ENCODE measurements around the gene ZNF134.

Gene ZNF134

GRCh38 chr19:57613941-57614743, at the start of gene ZNF134:
TSS of gene ZNF134 (plus strand) at chr19:57614242. CDS start at chr19:57619469, 5,227 bp downstream.
- DNase-seq (ENCODE audit: low spot score): peak; percentile 95

GRCh38 chr19:57566396-57567265, 47.4 kb upstream of the ZNF134 start:
- no peak for DNase-seq (ENCODE audit: low spot score)

GRCh38 chr19:57570707-57571106, 43.3 kb upstream of the ZNF134 start:
- DNase-seq (ENCODE audit: low spot score): no peak

GRCh38 chr19:57572415-57572947, 41.6 kb upstream of the ZNF134 start:
- no peak for DNase-seq (ENCODE audit: low spot score)

GRCh38 chr19:57576661-57577060, 37.4 kb upstream of the ZNF134 start:
- DNase-seq (ENCODE audit: low spot score): no peak

- DNase-seq (ENCODE audit: low spot score): peak; percentile 99
Measured at GRCh38 chr19:57578487-57579205, 35.4 kb upstream of the ZNF134 start, which contains the start of gene ZNF416. TSS of gene ZNF416 (minus strand) at chr19:57578911. CDS start at chr19:57578704, 207 bp downstream.

GRCh38 chr19:57583104-57583520, 30.9 kb upstream of the ZNF134 start:
- DNase-seq (ENCODE audit: low spot score): no peak

- DNase-seq (ENCODE audit: low spot score): no peak
Measured at GRCh38 chr19:57583521-57584416, 30.3 kb upstream of the ZNF134 start, which contains the start of gene ZIK1. TSS of gene ZIK1 (plus strand) at chr19:57584145. CDS start at chr19:57584357, 212 bp downstream.

- DNase-seq (ENCODE audit: low spot score): no peak
Measured at GRCh38 chr19:57587529-57587928, 26.5 kb upstream of the ZNF134 start.

GRCh38 chr19:57599377-57599760, 14.7 kb upstream of the ZNF134 start:
- DNase-seq (ENCODE audit: low spot score): no peak

GRCh38 chr19:57599761-57600383, 14.2 kb upstream of the ZNF134 start, which contains the start of gene ZNF530:
TSS of gene ZNF530 (plus strand) at chr19:57599885. CDS start at chr19:57604346, 4,461 bp downstream.
- DNase-seq (ENCODE audit: low spot score): peak; percentile 94

- DNase-seq (ENCODE audit: low spot score): no peak
Measured at GRCh38 chr19:57606931-57607330, 7.1 kb upstream of the ZNF134 start.

GRCh38 chr19:57611113-57611512, 2.9 kb upstream of the ZNF134 start:
- no peak for DNase-seq (ENCODE audit: low spot score)

GRCh38 chr19:57615346-57615745, 1.3 kb downstream of the ZNF134 start:
- no peak for DNase-seq (ENCODE audit: low spot score)

- DNase-seq (ENCODE audit: low spot score): no peak
Measured at GRCh38 chr19:57620673-57621348, 6.8 kb downstream of the ZNF134 start.

GRCh38 chr19:57623091-57623490, 9.0 kb downstream of the ZNF134 start:
- no peak for DNase-seq (ENCODE audit: low spot score)

GRCh38 chr19:57632987-57633831, 19.2 kb downstream of the ZNF134 start, which contains the start of gene ZNF211:
TSS of gene ZNF211 (plus strand) at chr19:57633168. CDS start at chr19:57633347, 179 bp downstream.
- peak; percentile 91 for DNase-seq (ENCODE audit: low spot score)

GRCh38 chr19:57633832-57634131, 19.7 kb downstream of the ZNF134 start:
- no peak for DNase-seq (ENCODE audit: low spot score)

GRCh38 chr19:57637379-57637778, 23.3 kb downstream of the ZNF134 start:
- DNase-seq (ENCODE audit: low spot score): no peak
